MCF 10A (cell line): ENCODE results near the gene SNW1. TPM values are rescaled to one million over a fixed set of nuclear protein-coding genes. Genes with fewer than 3 reads are reported as not detected.

Experiments used
- Bru-seq: library from RNA; stranded (reverse); fragments of 400-500 nt; gene quantifications from one replicate; lab custom pipeline; 2021; lab: Mats Ljungman, UMichigan
- BruChase-seq, 2 experiments: library from RNA; stranded (reverse); fragments of 400-500 nt; gene quantifications; one replicate each; lab custom pipeline; 2021; lab: Mats Ljungman, UMichigan
- BruUV-seq: library from RNA; stranded (reverse); fragments of 400-500 nt; replicated peaks from 2 replicates; lab custom pipeline; 2021; lab: Mats Ljungman, UMichigan
- CTCF ChIA-PET: fragments of 300-600 bp; sonication (Branson Sonifier 250); formaldehyde crosslinking; extraction: SDS; loops from one replicate; lab custom pipeline; 2021; ENCODE audit warnings: antibody characterized with exemption, inconsistent platforms; lab: Yijun Ruan, JAX
- POLR2A ChIA-PET: fragments of 300-600, 350-650 bp; sonication (Branson Sonifier 250); formaldehyde crosslinking; extraction: SDS; loops from one replicate; lab custom pipeline; 2020; ENCODE audit warnings: antibody characterized with exemption, inconsistent platforms; lab: Yijun Ruan, JAX
- DNase-seq: peaks from one replicate; pipeline ENCODE4 v3.0.0-alpha.2; 2018; ENCODE audit not compliant: unreplicated experiment
- H3K27ac Mint-ChIP-seq: one replicate; pipeline ENCODE4 v1.8.0; 2022; ENCODE audit warnings: mild to moderate bottlenecking, low read depth, mixed read lengths; ENCODE audit not compliant: unreplicated experiment
- H3K27me3 Mint-ChIP-seq: one replicate; pipeline ENCODE4 v1.8.0; 2022; ENCODE audit warnings: mixed read lengths; ENCODE audit not compliant: insufficient read depth, unreplicated experiment
- H3K36me3 Mint-ChIP-seq: one replicate; pipeline ENCODE4 v1.8.0; 2022; ENCODE audit warnings: mild to moderate bottlenecking, moderate library complexity, mixed read lengths; ENCODE audit not compliant: insufficient read depth, unreplicated experiment
- H3K4me1 Mint-ChIP-seq: one replicate; pipeline ENCODE4 v1.8.0; 2022; ENCODE audit warnings: mixed read lengths; ENCODE audit not compliant: insufficient read depth, unreplicated experiment
- H3K4me3 Mint-ChIP-seq: one replicate; pipeline ENCODE4 v1.8.0; 2022; ENCODE audit warnings: mild to moderate bottlenecking, moderate library complexity, mixed read lengths; ENCODE audit not compliant: unreplicated experiment
- H3K9me3 Mint-ChIP-seq: one replicate; pipeline ENCODE4 v1.8.0; 2022; ENCODE audit warnings: mixed read lengths; ENCODE audit not compliant: unreplicated experiment
- intact Hi-C: fragments of 100-400 bp; cut with micrococcal nuclease; formaldehyde crosslinking; loops from 2 replicates; pipeline ENCODE4 v1.14.1; 2022
- long read RNA-seq: library from polyadenylated mRNA; stranded (forward); transcript quantifications from one replicate; pipeline ENCODE4 v2.0.0, GENCODE V29; 2022
- total RNA-seq: library from RNA; stranded (reverse); gene quantifications from 2 replicates; pipeline ENCODE4 v1.2.3, GENCODE V29; 2022
- TF ChIP-seq, protein P1 (sequence below): fragments of 200-600 bp; IDR thresholded peaks from one replicate; pipeline ENCODE4 v1.8.0; 2022; ENCODE audit warnings: antibody characterized with exemption, mild to moderate bottlenecking; ENCODE audit not compliant: unreplicated experiment

Gene SNW1
- total RNA-seq (113 and 122 TPM in 2 replicates), Bru-seq, nascent RNA (percentile 88 among the genes with signal in this experiment), BruChase-seq, experiment 1, labeled RNA remaining after a 6-hour chase (percentile 89 among the genes with signal in this experiment), BruChase-seq, experiment 2, labeled RNA remaining after a 2-hour chase (percentile 87 among the genes with signal in this experiment)
- long read RNA-seq, transcript SNW1-201 (14 exons, 2,163 nt) = major isoform, 254 of 294 reads
- long read RNA-seq, partial matches to known transcripts = 13 of 294 reads
- long read RNA-seq, other reads (novel, unspliced or antisense) = 22 of 294 reads

- Mint-ChIP-seq H3K9me3 (no peaks in the 10 kb centered on the region), H3K27ac (peak within 1 kb of the TSS; percentile 96), H3K27me3 (no peaks in the 10 kb centered on the region), H3K4me1 (peaks cover 14% of the 10 kb centered on the region), H3K36me3 (peaks cover 31% of the 10 kb centered on the region), H3K4me3 (peak within 1 kb of the TSS; percentile 89)
- BruUV-seq = TSS peak; percentile 79
- TF ChIP-seq, protein P1, sequence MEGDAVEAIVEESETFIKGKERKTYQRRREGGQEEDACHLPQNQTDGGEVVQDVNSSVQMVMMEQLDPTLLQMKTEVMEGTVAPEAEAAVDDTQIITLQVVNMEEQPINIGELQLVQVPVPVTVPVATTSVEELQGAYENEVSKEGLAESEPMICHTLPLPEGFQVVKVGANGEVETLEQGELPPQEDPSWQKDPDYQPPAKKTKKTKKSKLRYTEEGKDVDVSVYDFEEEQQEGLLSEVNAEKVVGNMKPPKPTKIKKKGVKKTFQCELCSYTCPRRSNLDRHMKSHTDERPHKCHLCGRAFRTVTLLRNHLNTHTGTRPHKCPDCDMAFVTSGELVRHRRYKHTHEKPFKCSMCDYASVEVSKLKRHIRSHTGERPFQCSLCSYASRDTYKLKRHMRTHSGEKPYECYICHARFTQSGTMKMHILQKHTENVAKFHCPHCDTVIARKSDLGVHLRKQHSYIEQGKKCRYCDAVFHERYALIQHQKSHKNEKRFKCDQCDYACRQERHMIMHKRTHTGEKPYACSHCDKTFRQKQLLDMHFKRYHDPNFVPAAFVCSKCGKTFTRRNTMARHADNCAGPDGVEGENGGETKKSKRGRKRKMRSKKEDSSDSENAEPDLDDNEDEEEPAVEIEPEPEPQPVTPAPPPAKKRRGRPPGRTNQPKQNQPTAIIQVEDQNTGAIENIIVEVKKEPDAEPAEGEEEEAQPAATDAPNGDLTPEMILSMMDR = no peak
- peak; percentile 93 for DNase-seq
- ChIA-PET CTCF (interaction anchor here (0.6 to 3.1 kb wide), 12 partner anchors 8 to 805 kb away, joined by 3 to 15 read pairs (median 3); partner anchors contain the start of genes ADCK1 and SLIRP), POLR2A (interaction anchor here (0.5 to 2.8 kb wide), 21 partner anchors 8 to 1911 kb away, joined by 3 to 31 read pairs (median 4); partner anchors contain the start of genes ADCK1, AHSA1, SLIRP and VIPAS39)
- intact Hi-C loops = loop anchor here (1.0 kb wide), 1 partner anchor 40 kb away; the partner anchor contains the start of gene ADCK1
Observed at GRCh38 chr14:77760381-77761204, at the start of gene SNW1. SNW1 (minus strand) TSS chr14:77761156; CDS start chr14:77761127, 29 bp downstream.

GRCh38 chr14:77809011-77809410 is 48.1 kb upstream of the SNW1 start:
- Mint-ChIP-seq H3K36me3 (peaks cover 6% of the 10 kb centered on the region), H3K27ac (no peak overlapping the region), H3K4me1 (no peaks in the 10 kb centered on the region), H3K9me3 (no peaks in the 10 kb centered on the region), H3K27me3 (no peaks in the 10 kb centered on the region), H3K4me3 (no peak overlapping the region)
- DNase-seq = no peak
- TF ChIP-seq, protein P1 = no peak
- BruUV-seq = no TSS peak
- intact Hi-C loops = no loop called here
- POLR2A ChIA-PET = no interaction called here
- CTCF ChIA-PET = no interaction called here

- DNase-seq = no peak
- no TSS peak for BruUV-seq
- peaks cover 6% of the 10 kb centered on the region for H3K36me3 Mint-ChIP-seq
- TF ChIP-seq, protein P1 = no peak
- no peaks in the 10 kb centered on the region for H3K9me3 Mint-ChIP-seq
- CTCF ChIA-PET = no interaction called here
- H3K27me3 Mint-ChIP-seq = no peaks in the 10 kb centered on the region
- intact Hi-C loops = no loop called here
- no peaks in the 10 kb centered on the region for H3K4me1 Mint-ChIP-seq
- POLR2A ChIA-PET = no interaction called here
- no peak overlapping the region for H3K4me3 Mint-ChIP-seq
- H3K27ac Mint-ChIP-seq = no peak overlapping the region
Observed at GRCh38 chr14:77808250-77808649, 47.3 kb upstream of the SNW1 start.

GRCh38 chr14:77805706-77806105 is 44.8 kb upstream of the SNW1 start:
- H3K27me3 Mint-ChIP-seq = no peaks in the 10 kb centered on the region
- no peaks in the 10 kb centered on the region for H3K9me3 Mint-ChIP-seq
- no peaks in the 10 kb centered on the region for H3K4me1 Mint-ChIP-seq
- intact Hi-C loops = no loop called here
- TF ChIP-seq, protein P1 = no peak
- H3K27ac Mint-ChIP-seq = no peak overlapping the region
- no peak for DNase-seq
- ChIA-PET CTCF (no interaction called here), POLR2A (no interaction called here)
- BruUV-seq = no TSS peak
- peaks cover 6% of the 10 kb centered on the region for H3K36me3 Mint-ChIP-seq
- no peak overlapping the region for H3K4me3 Mint-ChIP-seq
